Psoas muscle (tissue), 8 donors: ENCODE results near the gene ZNF329. TPM values are rescaled to one million over a fixed set of nuclear protein-coding genes. Genes with fewer than 3 reads are reported as not detected.

Source experiments
- ATAC-seq, 4 donors: fragments of 200-7000 bp; cut with Tn5 transposase; one replicate each; pipeline ENCODE4 v1.9.1; 2020; ENCODE audit warnings: moderate library complexity in 3 of 4, mild to moderate bottlenecking in 2 of 4
- DNase-seq, 2 donors: peaks; one replicate each; pipeline ENCODE4 v3.0.0-alpha.2; 2020
- H3K27ac ChIP-seq: fragments of 200-600 bp; one replicate; pipeline ENCODE4 v1.8.0; 2022
- H3K27me3 ChIP-seq, 3 donors: fragments of 200-600 bp in 1 of 3; one replicate each; pipeline versions ENCODE4 v1.6.1 to v1.8.0; 2013 to 2022; ENCODE audit warnings: low read length in 2 of 3, mild to moderate bottlenecking in 2 of 3, moderate library complexity in 1 of 3; ENCODE audit not compliant: insufficient read depth in 3 of 3
- H3K36me3 ChIP-seq, 2 donors: fragments of 200-600 bp in 1 of 2; one replicate each; pipeline versions ENCODE4 v1.6.1 to v1.8.0; 2013 to 2022; ENCODE audit warnings: low read depth in 1 of 2, mild to moderate bottlenecking in 1 of 2, moderate library complexity in 1 of 2; ENCODE audit not compliant: insufficient read depth in 1 of 2
- H3K4me1 ChIP-seq: fragments of 200-600 bp; one replicate; pipeline ENCODE4 v1.8.0; 2022
- H3K4me3 ChIP-seq: fragments of 200-600 bp; one replicate; pipeline ENCODE4 v1.8.0; 2022; ENCODE audit warnings: mild to moderate bottlenecking
- H3K9me3 ChIP-seq: fragments of 200-600 bp; one replicate; pipeline ENCODE4 v1.8.0; 2022
- CTCF ChIP-seq: fragments of 200-600 bp; IDR thresholded peaks from one replicate; pipeline ENCODE4 v1.8.0; 2022; ENCODE audit warnings: antibody characterized with exemption
- WGBS, 3 donors: extraction: QIAGEN DNeasy Blood & Tissue Kit; methylation state at CpG; one replicate each; pipeline versions ENCODE4 v1.1.6 to v1.1.7; 2013; 5-methylcytosine and 5-hydroxymethylcytosine counted together
- intact Hi-C, 2 donors: fragments of 100-400 bp; cut with DNase I; formaldehyde crosslinking; loops; one replicate each; pipeline versions ENCODE4 v1.11.0 to v1.14.2; 2022
- polyA plus RNA-seq, 3 donors: library from polyadenylated mRNA; stranded (reverse); fragments of 200-250 nt; gene quantifications; one replicate each; pipeline ENCODE4 v1.2.3, GENCODE V29; 2013
- total RNA-seq, 4 donors: library from RNA; stranded (reverse); fragmentation: NEBNext Ultra II Directional in 2 of 4; extraction: Animal tissue kit (Norgen Biotek cat#: 25700) in 2 of 4; gene quantifications; one replicate each; pipeline versions ENCODE4 v1.2.1 to v1.2.4, GENCODE V29; 2021 to 2023
- donor health status: healthy with polysubstance abuse.
- donor health status: DM: no; HTN: no; CAD: no; lungs with moderate emphysema.
- donor health status: Bipolar disorder and iron deficiency.
- donor health status: healthy.
- donor health status: DM: yes; HTN: yes; CAD: no.
- donor health status: DM: no; HTN: no; CAD: no.
- donor health status: DM: no; HTN: no; CAD: no.
- donor health status: DM: yes; HTN: yes; CAD: no.

Gene ZNF329
- total and polyA plus RNA-seq, 7 donors, result 0.79 to 5.7 (median 1.9) TPM

GRCh38 chr19:58091251-58091995 lies 59.2 kb downstream of the ZNF329 start:
- H3K4me3 ChIP-seq, result no peak overlapping the region
- H3K36me3 ChIP-seq, result peaks cover 0 to 11% of the 10 kb centered on the region in 2 donors
- intact Hi-C loops, result no loop called here
- DNase-seq (peak in 1 of 2 donors; percentile 36), ATAC-seq (no peak)
- no peak for TF ChIP-seq CTCF
- H3K27me3 ChIP-seq, result no peaks in the 10 kb centered on the region
- no peak overlapping the region for H3K27ac ChIP-seq
- no peaks in the 10 kb centered on the region for H3K4me1 ChIP-seq
- H3K9me3 ChIP-seq, result peaks cover 47% of the 10 kb centered on the region
- 48 to 54% (median 54%) methylated on average over 11 of the region's 11 CpGs for WGBS, 3 donors

- Histone ChIP-seq H3K36me3 (peaks cover 4 to 27% of the 10 kb centered on the region in 2 donors), H3K9me3 (peaks cover 45% of the 10 kb centered on the region), H3K27me3 (no peaks in the 10 kb centered on the region), H3K4me3 (no peak overlapping the region), H3K27ac (no peak overlapping the region), H3K4me1 (no peaks in the 10 kb centered on the region)
- no peak for TF ChIP-seq CTCF
- WGBS, 3 donors, result 93 to 94% (median 94%) methylated on average over 16 of the region's 16 CpGs
- intact Hi-C loops, result no loop called here
- no peak for ATAC-seq
- DNase-seq, result no peak
These were observed 60.7 kb downstream of the ZNF329 start for GRCh38 chr19:58089846-58090245.

- intact Hi-C loops, result no loop called here
- peaks cover 11 to 37% of the 10 kb centered on the region in 2 donors for H3K36me3 ChIP-seq
- ATAC-seq (no peak), DNase-seq (no peak)
- H3K4me3 ChIP-seq, result no peak overlapping the region
- no peaks in the 10 kb centered on the region for H3K4me1 ChIP-seq
- H3K27ac ChIP-seq, result no peak overlapping the region
- no peak for TF ChIP-seq CTCF
- peaks cover 47% of the 10 kb centered on the region for H3K9me3 ChIP-seq
- 97 to 98% (median 97%) methylated on average over 13 of the region's 13 CpGs for WGBS, 3 donors
- H3K27me3 ChIP-seq, result no peaks in the 10 kb centered on the region
These were observed 62.0 kb downstream of the ZNF329 start for GRCh38 chr19:58088521-58089052.

- Histone ChIP-seq H3K4me3 (no peak overlapping the region), H3K36me3 (peaks cover 11 to 37% of the 10 kb centered on the region in 2 donors), H3K4me1 (no peaks in the 10 kb centered on the region), H3K9me3 (peaks cover 55% of the 10 kb centered on the region), H3K27ac (no peak overlapping the region), H3K27me3 (no peaks in the 10 kb centered on the region)
- no peak for ATAC-seq
- no peak for TF ChIP-seq CTCF
- intact Hi-C loops, result no loop called here
- WGBS, 3 donors, result 92 to 94% (median 93%) methylated on average over 23 of the region's 23 CpGs
- DNase-seq, result no peak
These were observed 63.5 kb downstream of the ZNF329 start for GRCh38 chr19:58086825-58087710.
